Ascending aorta (tissue), 2 donors: ENCODE measurements around the gene FRY. TPM values are rescaled to one million over a fixed set of nuclear protein-coding genes. Genes with fewer than 3 reads are reported as not detected.

Experiments
- DNase-seq, 2 donors: peaks; one replicate each; pipeline ENCODE4 v3.0.0-alpha.2; 2019; ENCODE audit warnings: low spot score in 2 of 2
- H3K27ac ChIP-seq, 2 donors: fragments of 200-600 bp; sonication (generic); one replicate each; pipeline ENCODE4 v1.5.1; 2016 to 2017; ENCODE audit warnings: mild to moderate bottlenecking in 1 of 2
- H3K27me3 ChIP-seq: fragments of 200-600 bp; sonication (generic); one replicate; pipeline ENCODE4 v1.5.1; 2017
- H3K36me3 ChIP-seq, 2 donors: fragments of 200-600 bp; sonication (generic); one replicate each; pipeline ENCODE4 v1.5.1; 2016
- H3K4me1 ChIP-seq, 2 donors: fragments of 200-600 bp; sonication (generic); one replicate each; pipeline ENCODE4 v1.5.1; 2016 to 2017; ENCODE audit warnings: mild to moderate bottlenecking in 1 of 2
- H3K4me3 ChIP-seq, 2 donors: fragments of 200-600 bp; sonication (generic); one replicate each; pipeline ENCODE4 v1.5.1; 2016 to 2017; ENCODE audit warnings: mild to moderate bottlenecking in 1 of 2
- H3K9me3 ChIP-seq, 2 donors: fragments of 200-600 bp; sonication (generic); one replicate each; pipeline ENCODE4 v1.5.1; 2016
- intact Hi-C: fragments of 100-400 bp; cut with DNase I; formaldehyde crosslinking; loops from one replicate; pipeline ENCODE4 v1.15.1; 2023
- total RNA-seq: library from RNA; depleted of rRNA; stranded (reverse); fragments of >200 nt; gene quantifications from one replicate; pipeline ENCODE4 v1.1.0, GENCODE V29; 2016
- TF ChIP-seq, protein P1 (sequence below), 3 experiments: fragments of 200-600 bp in 2 of 3; fragments of 450-650 bp in 1 of 3; sonication (generic) in 2 of 3; IDR thresholded peaks; one replicate each; pipeline ENCODE4 v1.5.1; 2016 to 2019; ENCODE audit warnings: antibody characterized with exemption in 3 of 3, mild to moderate bottlenecking in 1 of 3, moderate library complexity in 1 of 3

Gene FRY
- total RNA-seq, 1 donor from 2014 or later = 115 TPM

GRCh38 chr13:32040052-32040642 lies 8.6 kb downstream of the FRY start:
- H3K36me3 ChIP-seq = no peaks in the 10 kb centered on the region
- TF ChIP-seq, protein P1, sequence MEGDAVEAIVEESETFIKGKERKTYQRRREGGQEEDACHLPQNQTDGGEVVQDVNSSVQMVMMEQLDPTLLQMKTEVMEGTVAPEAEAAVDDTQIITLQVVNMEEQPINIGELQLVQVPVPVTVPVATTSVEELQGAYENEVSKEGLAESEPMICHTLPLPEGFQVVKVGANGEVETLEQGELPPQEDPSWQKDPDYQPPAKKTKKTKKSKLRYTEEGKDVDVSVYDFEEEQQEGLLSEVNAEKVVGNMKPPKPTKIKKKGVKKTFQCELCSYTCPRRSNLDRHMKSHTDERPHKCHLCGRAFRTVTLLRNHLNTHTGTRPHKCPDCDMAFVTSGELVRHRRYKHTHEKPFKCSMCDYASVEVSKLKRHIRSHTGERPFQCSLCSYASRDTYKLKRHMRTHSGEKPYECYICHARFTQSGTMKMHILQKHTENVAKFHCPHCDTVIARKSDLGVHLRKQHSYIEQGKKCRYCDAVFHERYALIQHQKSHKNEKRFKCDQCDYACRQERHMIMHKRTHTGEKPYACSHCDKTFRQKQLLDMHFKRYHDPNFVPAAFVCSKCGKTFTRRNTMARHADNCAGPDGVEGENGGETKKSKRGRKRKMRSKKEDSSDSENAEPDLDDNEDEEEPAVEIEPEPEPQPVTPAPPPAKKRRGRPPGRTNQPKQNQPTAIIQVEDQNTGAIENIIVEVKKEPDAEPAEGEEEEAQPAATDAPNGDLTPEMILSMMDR (IDR thresholded peaks at IDR 0.05) = no peak
- H3K4me3 ChIP-seq = no peak overlapping the region
- no peaks in the 10 kb centered on the region for H3K9me3 ChIP-seq
- peaks cover 0 to 6% of the 10 kb centered on the region in 2 donors for H3K4me1 ChIP-seq
- H3K27me3 ChIP-seq = no peaks in the 10 kb centered on the region
- DNase-seq = no peak
- no peak overlapping the region for H3K27ac ChIP-seq
- intact Hi-C loops = no loop called here

DNA sequence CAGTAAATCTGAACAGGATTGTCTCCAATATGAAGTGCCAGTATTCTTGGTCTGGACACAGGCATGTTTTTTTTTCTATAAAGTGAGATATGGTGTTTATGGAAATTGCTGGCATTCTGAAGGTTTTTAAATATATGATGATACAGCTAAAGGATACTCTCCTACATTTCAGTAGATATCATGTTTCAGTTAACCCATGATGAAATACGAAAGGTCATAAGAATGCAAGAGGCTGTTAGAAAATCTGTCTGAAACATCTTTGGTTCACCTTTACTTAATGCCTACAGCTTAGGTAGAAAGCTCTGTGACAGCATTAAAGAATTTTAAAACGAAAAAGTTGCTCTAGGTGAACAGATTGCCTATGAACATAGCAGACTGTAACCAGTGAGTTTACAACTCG lies 9.1 kb downstream of the FRY start:
- DNase-seq = no peak
- Histone ChIP-seq H3K4me3 (no peak overlapping the region), H3K27me3 (no peaks in the 10 kb centered on the region), H3K9me3 (no peaks in the 10 kb centered on the region), H3K4me1 (peaks cover 0 to 6% of the 10 kb centered on the region in 2 donors), H3K36me3 (no peaks in the 10 kb centered on the region), H3K27ac (no peak overlapping the region)
- TF ChIP-seq, protein P1 (IDR thresholded peaks at IDR 0.05) = no peak
- intact Hi-C loops = no loop called here

DNA sequence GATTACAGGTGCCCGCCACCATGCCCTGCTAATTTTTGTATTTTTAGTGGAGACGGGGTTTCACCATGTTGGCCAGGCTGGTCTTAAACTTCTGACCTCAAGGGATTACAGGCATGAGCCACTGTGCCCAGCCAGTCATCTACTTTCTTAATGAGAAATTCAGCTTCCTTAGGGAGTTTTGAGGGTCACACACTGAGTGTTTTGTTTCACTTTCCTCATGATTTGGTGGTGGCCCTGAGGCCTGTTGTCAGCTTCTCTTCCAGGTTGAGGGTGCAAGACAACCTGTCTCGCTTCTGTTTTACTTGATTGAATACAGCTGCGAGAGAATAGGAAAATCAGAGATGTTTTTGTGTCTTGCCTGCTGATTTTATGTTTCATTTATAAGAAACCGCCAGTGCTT lies 9.9 kb downstream of the FRY start:
- TF ChIP-seq, protein P1 (IDR thresholded peaks at IDR 0.05) = no peak
- DNase-seq = no peak
- Histone ChIP-seq H3K4me1 (peaks cover 0 to 6% of the 10 kb centered on the region in 2 donors), H3K36me3 (no peaks in the 10 kb centered on the region), H3K27ac (no peak overlapping the region), H3K9me3 (no peaks in the 10 kb centered on the region), H3K27me3 (no peaks in the 10 kb centered on the region), H3K4me3 (no peak overlapping the region)
- intact Hi-C loops = no loop called here

DNA sequence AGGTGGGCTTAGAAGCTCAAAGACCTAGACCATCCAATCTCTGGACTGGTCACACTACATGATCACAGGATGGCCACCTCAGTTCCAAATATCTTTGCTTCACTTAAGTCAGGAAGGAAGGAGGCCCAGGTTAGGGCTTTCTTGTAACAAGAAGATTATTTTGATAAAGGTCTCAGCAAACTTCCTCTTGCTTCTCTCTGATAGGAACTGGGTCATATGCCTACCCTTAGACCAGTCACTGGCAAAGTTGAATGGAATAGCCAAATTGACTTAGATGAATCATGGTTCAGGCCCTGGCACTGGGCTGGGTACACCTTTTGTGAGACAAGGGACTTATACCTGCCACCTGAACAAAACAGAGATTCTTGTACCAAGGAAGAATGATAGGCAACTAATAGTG lies 11.0 kb downstream of the FRY start:
- intact Hi-C loops = no loop called here
- TF ChIP-seq, protein P1 (IDR thresholded peaks at IDR 0.05) = no peak
- no peaks in the 10 kb centered on the region for H3K27me3 ChIP-seq
- peaks cover 0 to 3% of the 10 kb centered on the region in 2 donors for H3K4me1 ChIP-seq
- no peak for DNase-seq
- no peak overlapping the region for H3K4me3 ChIP-seq
- H3K36me3 ChIP-seq = no peaks in the 10 kb centered on the region
- H3K27ac ChIP-seq = no peak overlapping the region
- no peaks in the 10 kb centered on the region for H3K9me3 ChIP-seq

GRCh38 chr13:32044446-32044845 lies 12.9 kb downstream of the FRY start:
- TF ChIP-seq, protein P1 (IDR thresholded peaks at IDR 0.05) = no peak
- no peak overlapping the region for H3K27ac ChIP-seq
- DNase-seq = no peak
- intact Hi-C loops = no loop called here
- peaks cover 0 to 15% of the 10 kb centered on the region in 2 donors for H3K4me1 ChIP-seq
- H3K9me3 ChIP-seq = no peaks in the 10 kb centered on the region
- H3K27me3 ChIP-seq = no peaks in the 10 kb centered on the region
- no peak overlapping the region for H3K4me3 ChIP-seq
- H3K36me3 ChIP-seq = no peaks in the 10 kb centered on the region

GRCh38 chr13:32045537-32045936 lies 14.0 kb downstream of the FRY start:
- Histone ChIP-seq H3K27ac (no peak overlapping the region), H3K27me3 (no peaks in the 10 kb centered on the region), H3K9me3 (no peaks in the 10 kb centered on the region), H3K36me3 (no peaks in the 10 kb centered on the region), H3K4me3 (no peak overlapping the region), H3K4me1 (peaks cover 0 to 15% of the 10 kb centered on the region in 2 donors)
- intact Hi-C loops = no loop called here
- TF ChIP-seq, protein P1 (IDR thresholded peaks at IDR 0.05) = no peak
- no peak for DNase-seq
